Measurements from ENCODE around the gene KRTDAP.

GRCh38 chr19:35462476-35462953 lies 27.7 kb downstream of the KRTDAP start:
- TF ChIP-seq CTCF (IDR thresholded peaks at IDR 0.05; ENCODE audit: extremely low read depth in 1 of 2, insufficient read depth in 1 of 2, low read depth in 1 of 2, low read length in 2 of 2) (no peak), POLR2A (IDR thresholded peaks at IDR 0.05; ENCODE audit: low read depth, low read length) (no peak), EZH2 (IDR thresholded peaks at IDR 0.05; ENCODE audit: borderline replicate concordance, low read depth, low read length, severe bottlenecking) (no peak), POLR2AphosphoS5 (IDR thresholded peaks at IDR 0.05; ENCODE audit: insufficient read depth, low read depth, low read length) (no peak), MYC (IDR thresholded peaks at IDR 0.05; ENCODE audit: low read depth, low read length) (no peak), MAX (IDR thresholded peaks at IDR 0.05; ENCODE audit: insufficient read depth, insufficient read length) (no peak), JUN (IDR thresholded peaks at IDR 0.05; ENCODE audit: borderline replicate concordance, insufficient read depth, insufficient read length, low read depth) (no peak), FOS (IDR thresholded peaks at IDR 0.05; ENCODE audit: borderline replicate concordance, insufficient read depth, low read length) (no peak)
